NK-92 treated with Interleukin-12 subunit alpha and Interleukin-12 subunit beta, amount 100 ng/mL, for 24 hours (cell line): Measurements from ENCODE around the gene MREG.
"Not testable (repeated sequence)": the region's sequence is repeated elsewhere in the genome, so short reads cannot be mapped to it uniquely, and the experiment has no call there.

Source experiments
- DNase-seq: peaks from one replicate; lab custom pipeline; 2025; lab: John Stamatoyannopoulos, UW

Gene MREG

DNA sequence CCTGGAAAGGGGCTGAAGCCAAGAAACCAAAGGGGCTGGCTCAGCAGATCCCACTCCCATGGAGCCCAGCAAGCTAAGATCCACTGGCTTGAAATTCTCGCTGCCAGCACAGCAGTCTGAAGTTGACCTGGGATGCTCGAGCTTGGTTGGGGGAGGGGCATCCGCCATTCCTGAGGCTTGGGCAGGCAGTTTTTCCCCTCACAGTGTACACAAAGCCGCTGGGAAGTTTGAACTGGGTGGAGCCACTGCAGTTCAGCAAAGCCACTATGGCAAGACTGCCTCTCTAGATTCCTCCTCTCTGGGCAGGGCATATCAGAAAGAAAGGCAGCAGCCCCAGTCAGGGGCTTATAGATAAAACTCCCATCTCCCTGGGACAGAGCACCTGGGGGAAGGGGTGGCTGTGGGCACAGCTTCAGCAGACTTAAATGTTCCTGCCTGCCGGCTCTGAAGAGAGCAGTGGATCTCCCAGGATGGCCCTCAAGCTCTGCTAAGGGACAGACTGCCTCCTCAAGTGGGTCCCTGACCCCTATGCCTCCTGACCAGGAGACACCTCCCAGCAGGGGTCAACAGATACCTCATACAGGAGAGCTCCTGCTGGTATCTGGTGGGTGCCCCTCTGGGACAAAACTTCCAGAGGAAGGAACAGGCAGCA, 24.7 kb downstream of the MREG start:
- not testable (repeated sequence) for DNase-seq

DNA sequence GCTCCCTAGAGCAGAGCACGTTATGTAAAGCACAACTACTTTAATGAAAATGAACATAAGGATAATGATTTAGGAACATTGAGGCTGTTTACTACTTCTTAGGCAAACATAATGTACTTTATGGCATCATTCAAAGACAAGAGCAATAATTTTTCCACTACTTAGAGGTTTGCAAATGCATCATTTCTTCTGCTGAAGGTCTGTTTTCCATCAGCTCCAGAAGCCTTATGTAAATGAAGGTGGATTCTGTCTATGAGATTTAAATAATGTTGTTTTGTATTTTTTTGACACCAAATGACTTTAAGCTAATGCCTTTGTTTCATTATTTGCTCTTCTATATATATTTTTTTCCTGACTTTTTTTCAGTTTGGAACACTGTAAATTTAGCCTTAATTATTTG, 28.1 kb downstream of the MREG start:
- DNase-seq, result no peak

GRCh38 chr2:215984661-215985060, 28.7 kb downstream of the MREG start:
- DNase-seq, result no peak

- DNase-seq, result no peak
Measured at GRCh38 chr2:215983581-215984351, 29.6 kb downstream of the MREG start.

DNA sequence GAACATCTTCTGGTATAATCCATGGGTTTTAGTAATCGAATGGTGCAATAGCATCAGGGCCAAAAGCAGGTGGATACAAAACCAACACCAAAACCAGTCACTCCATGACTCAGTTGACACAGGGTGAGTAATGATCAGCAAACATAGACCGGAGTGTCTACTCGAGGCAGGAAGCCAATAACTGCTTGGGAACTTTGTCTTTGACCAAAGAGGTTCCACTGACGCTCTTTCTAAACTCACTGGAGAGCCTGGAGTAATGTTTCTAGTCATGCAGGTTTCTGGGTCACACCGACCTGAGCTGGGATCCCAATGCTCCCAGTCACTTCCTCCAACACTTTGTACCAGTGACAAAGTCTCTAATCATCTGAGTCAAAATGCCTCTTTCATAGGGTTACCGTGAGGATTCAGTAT, 30.9 kb downstream of the MREG start:
- DNase-seq, result no peak

DNA sequence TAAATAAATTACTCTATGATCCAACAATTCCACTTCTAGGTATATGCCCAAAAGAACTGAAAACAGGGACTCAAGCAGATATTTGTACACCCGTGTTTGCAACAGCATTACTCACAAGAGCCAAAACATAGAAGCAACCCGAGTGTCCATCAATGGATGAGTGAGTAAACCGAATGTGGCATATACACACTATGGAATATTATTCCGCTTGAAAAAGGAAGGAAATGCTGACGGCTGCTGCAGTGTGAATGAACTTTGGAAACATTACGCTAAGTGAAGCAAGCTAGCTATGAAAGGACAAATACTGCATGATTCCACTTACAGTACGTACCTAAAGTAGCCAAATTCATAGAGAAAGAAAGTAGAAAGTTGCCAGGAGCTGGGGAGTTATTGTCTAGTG, 32.2 kb downstream of the MREG start:
- DNase-seq, result no peak

DNA sequence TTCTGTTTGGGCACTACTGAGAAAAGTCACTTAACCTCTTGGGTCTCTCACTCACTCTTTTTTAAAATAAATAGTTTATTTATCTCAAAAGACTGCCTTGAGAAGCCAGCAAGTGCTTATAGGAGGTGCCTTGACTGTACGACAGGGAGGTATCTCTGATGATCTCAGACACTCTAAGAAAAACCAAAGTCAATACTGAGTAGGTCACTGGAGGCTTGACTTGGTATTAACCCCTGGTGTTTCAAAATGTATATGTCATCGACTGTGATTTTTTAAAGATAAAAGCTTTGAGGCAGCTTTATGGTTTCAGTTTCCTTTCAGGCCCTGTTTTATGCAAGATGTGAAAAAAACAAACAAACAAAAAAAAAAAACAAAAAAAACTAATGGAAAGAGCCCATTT, 33.7 kb downstream of the MREG start:
- no peak for DNase-seq

DNA sequence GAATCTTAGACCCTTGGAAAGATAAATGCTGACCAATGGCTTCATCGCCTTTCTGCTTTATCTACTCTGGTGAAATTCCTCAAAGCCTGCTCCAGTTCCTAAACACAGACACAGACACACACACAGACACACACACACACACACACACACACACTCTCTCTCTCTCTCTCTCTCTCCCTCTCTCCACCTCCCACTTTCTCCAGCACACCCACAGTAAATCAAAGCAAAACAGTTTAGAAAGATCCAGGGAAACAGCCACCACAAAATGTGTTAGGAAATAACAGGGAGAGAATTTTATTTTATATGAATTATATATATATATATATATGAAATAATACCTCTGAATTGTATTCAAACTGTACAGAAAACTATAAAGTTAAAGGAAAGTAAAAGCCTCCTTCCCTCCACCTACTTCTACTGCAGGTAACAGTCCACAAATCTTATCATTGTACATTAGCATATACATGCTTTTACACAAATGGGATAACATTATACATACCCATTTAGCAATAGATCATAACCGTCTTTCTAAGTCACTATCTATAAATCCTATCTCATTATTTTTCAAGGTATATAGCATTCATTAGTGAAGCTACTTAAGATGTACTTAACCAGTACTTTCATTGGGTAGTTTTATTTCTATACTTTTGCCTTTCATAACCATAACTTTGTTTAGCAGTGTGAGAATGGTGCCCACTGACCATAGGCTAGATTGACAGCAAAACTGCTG, 38.5 kb downstream of the MREG start:
- DNase-seq, result no peak

GRCh38 chr2:215973954-215974699, 39.2 kb downstream of the MREG start:
- DNase-seq, result no peak

GRCh38 chr2:215973145-215973792, 40.1 kb downstream of the MREG start:
- no peak for DNase-seq

GRCh38 chr2:215971671-215972070, 41.7 kb downstream of the MREG start:
- no peak for DNase-seq

GRCh38 chr2:215970894-215971293, 42.5 kb downstream of the MREG start:
- DNase-seq, result not testable (repeated sequence)

GRCh38 chr2:215970425-215970824, 42.9 kb downstream of the MREG start:
- no peak for DNase-seq

- no peak for DNase-seq
Measured at GRCh38 chr2:215969131-215969841, 44.1 kb downstream of the MREG start.

- no peak for DNase-seq
Measured at GRCh38 chr2:215968499-215968898, 44.9 kb downstream of the MREG start.

DNA sequence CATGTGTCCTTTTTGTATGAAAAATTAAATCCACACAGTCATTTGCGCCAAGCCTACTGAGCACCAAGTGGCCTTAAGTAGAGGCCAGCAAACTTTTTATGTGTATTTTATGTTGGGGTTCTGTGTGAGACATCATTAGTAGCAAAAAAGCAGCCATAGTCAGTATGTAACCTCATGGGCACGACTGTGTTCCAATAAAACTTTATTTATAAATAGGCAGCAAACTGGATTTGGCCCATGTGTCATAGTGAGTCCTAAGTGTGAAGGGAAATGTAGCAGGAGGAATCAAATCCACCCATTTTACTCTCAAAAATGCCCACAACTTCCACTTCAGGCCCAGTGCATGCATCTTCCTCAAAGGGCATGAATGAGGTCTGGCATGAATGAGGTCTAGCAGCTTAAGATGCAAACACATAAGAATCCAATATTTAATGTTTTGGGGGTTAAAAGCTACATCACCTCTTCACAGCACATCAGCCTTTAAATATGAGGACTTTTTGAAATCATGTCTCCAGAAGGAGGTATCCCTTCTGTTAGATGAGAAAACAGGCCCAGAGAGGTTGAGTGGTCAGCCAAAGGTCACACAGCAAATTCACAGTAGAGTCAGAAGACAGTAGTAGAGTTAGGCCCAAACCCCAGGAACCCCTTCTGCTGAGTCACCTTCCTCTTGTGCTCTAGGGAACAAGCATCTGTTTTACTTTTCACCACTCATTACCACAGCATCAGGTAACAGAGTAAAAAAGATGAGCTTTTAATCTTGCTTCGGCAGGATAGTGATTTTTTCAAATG, 45.6 kb downstream of the MREG start:
- DNase-seq, result no peak

- no peak for DNase-seq
Measured at GRCh38 chr2:215966951-215967350, 46.4 kb downstream of the MREG start.

DNA sequence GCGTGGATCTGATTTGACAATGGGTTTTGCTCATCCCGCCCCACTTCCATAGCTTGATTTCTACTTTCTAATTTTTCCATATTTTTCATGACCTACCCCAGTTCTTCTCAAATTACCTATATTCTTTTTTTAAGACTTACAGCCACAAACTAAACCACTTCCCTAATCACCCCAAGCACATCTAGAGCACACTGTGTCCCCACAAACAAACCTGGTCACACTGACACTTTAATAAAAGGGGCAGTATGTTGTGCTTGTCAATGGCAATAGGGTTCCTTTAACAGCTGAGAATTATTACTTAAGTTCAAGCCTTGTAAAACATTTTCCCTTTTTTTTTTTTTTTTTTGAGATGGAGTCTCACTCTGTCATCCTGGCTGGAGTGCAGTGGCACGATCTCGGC, 47.1 kb downstream of the MREG start:
- no peak for DNase-seq

- no peak for DNase-seq
Measured at GRCh38 chr2:215965532-215966165, 47.7 kb downstream of the MREG start.

GRCh38 chr2:215961981-215962380, 51.4 kb downstream of the MREG start:
- DNase-seq, result no peak
